HepG2 (cell line): ENCODE measurements around the gene IFNL2.

Experiments
- HNRNPLL ChIP-seq: fragments of 200-400 bp; formaldehyde crosslinking; IDR thresholded peaks from 2 replicates; pipeline ENCODE4 v1.6.1; 2017; ENCODE audit warnings: mild to moderate bottlenecking, low read depth, low read length; ENCODE audit not compliant: poor library complexity, severe bottlenecking
- SCMH1 ChIP-seq: sonication (generic); formaldehyde crosslinking; IDR thresholded peaks from 2 replicates; pipeline ENCODE4 v1.9.0; 2021; ENCODE audit warnings: missing genetic modification reagents, mild to moderate bottlenecking, borderline replicate concordance
- ZNF121 ChIP-seq: sonication (generic); formaldehyde crosslinking; IDR thresholded peaks from 2 replicates; pipeline ENCODE4 v1.5.0; 2020; ENCODE audit warnings: mild to moderate bottlenecking, missing genetic modification reagents
- ZNF263 ChIP-seq: sonication (generic); formaldehyde crosslinking; IDR thresholded peaks from 2 replicates; pipeline ENCODE4 v1.4.0; 2020; ENCODE audit warnings: missing genetic modification reagents
- TF ChIP-seq, protein P1 (sequence below): sonication (generic); formaldehyde crosslinking; IDR thresholded peaks from 2 replicates; pipeline ENCODE4 v1.5.0; 2020; ENCODE audit warnings: mild to moderate bottlenecking, missing genetic modification reagents, moderate library complexity

DNA sequence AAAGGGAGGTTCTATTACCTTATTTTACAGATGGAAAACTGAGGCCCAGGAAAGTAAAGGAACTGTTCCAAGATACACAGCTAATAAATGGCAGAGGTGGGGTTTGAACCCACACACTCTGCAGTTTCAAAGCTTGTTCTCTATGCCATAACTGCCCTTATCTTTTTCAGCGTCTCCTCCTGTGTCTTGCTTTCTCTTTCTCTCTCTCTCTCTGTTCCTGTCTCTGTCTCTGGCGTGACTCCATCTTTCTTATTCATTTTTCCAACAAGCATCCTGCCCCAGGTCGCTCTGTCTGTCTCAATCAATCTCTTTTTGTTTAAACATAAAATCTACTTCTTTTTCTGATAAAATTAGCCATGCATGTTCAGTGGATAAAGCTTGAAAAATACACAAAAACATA lies 16.4 kb upstream of the IFNL2 start:
- no peak for TF ChIP-seq ZNF263
- TF ChIP-seq ZNF121: no peak
- TF ChIP-seq, protein P1, sequence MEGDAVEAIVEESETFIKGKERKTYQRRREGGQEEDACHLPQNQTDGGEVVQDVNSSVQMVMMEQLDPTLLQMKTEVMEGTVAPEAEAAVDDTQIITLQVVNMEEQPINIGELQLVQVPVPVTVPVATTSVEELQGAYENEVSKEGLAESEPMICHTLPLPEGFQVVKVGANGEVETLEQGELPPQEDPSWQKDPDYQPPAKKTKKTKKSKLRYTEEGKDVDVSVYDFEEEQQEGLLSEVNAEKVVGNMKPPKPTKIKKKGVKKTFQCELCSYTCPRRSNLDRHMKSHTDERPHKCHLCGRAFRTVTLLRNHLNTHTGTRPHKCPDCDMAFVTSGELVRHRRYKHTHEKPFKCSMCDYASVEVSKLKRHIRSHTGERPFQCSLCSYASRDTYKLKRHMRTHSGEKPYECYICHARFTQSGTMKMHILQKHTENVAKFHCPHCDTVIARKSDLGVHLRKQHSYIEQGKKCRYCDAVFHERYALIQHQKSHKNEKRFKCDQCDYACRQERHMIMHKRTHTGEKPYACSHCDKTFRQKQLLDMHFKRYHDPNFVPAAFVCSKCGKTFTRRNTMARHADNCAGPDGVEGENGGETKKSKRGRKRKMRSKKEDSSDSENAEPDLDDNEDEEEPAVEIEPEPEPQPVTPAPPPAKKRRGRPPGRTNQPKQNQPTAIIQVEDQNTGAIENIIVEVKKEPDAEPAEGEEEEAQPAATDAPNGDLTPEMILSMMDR (CRISPR knock-in tag): no peak
- TF ChIP-seq HNRNPLL: no peak
- TF ChIP-seq SCMH1: no peak
